WTC11 (cell line): ENCODE data around the gene MVP. TPM values are rescaled to one million over a fixed set of nuclear protein-coding genes. Genes with fewer than 3 reads are reported as not detected.
A peak's percentile ranks its signal among the peaks of the same experiment; 100 is the strongest.

Experiments used
- ATAC-seq: fragments of 200-7000 bp; cut with Tn5 transposase; 2 replicates; pipeline ENCODE4 v1.10.0; 2021; ENCODE audit warnings: mild to moderate bottlenecking, moderate library complexity
- CTCF ChIA-PET: fragments of 300-600 bp; sonication (Branson Sonifier 250); formaldehyde crosslinking; loops from one replicate; lab custom pipeline; 2021; ENCODE audit warnings: antibody characterized with exemption; lab: Charles Lee
- POLR2A ChIA-PET: fragments of 350-600 bp; sonication (Branson Sonifier 250); formaldehyde crosslinking; loops from one replicate; lab custom pipeline; 2021; ENCODE audit warnings: antibody characterized with exemption; lab: Charles Lee
- DNase-seq: peaks from one replicate; pipeline ENCODE4 v3.0.0; 2021; ENCODE audit warnings: low spot score
- H3K27ac Mint-ChIP-seq: 2 replicates; pipeline ENCODE4 v1.8.0; 2021; ENCODE audit warnings: mixed read lengths
- H3K27me3 Mint-ChIP-seq: 2 replicates; pipeline ENCODE4 v1.8.0; 2021; ENCODE audit warnings: low read depth, mild to moderate bottlenecking, moderate library complexity, mixed read lengths
- H3K36me3 Mint-ChIP-seq: 2 replicates; pipeline ENCODE4 v1.8.0; 2021; ENCODE audit warnings: mixed read lengths
- H3K4me1 Mint-ChIP-seq: 2 replicates; pipeline ENCODE4 v1.8.0; 2022; ENCODE audit warnings: mixed read lengths
- H3K4me3 Mint-ChIP-seq: 2 replicates; pipeline ENCODE4 v1.8.0; 2021; ENCODE audit warnings: mild to moderate bottlenecking, moderate library complexity, mixed read lengths
- H3K9me3 Mint-ChIP-seq: 2 replicates; pipeline ENCODE4 v1.8.0; 2021; ENCODE audit warnings: mixed read lengths
- AFF4 ChIP-seq: sonication (generic); formaldehyde crosslinking; IDR thresholded peaks from 2 replicates; pipeline ENCODE4 v1.8.1; 2023; ENCODE audit warnings: mild to moderate bottlenecking, missing genetic modification reagents, borderline replicate concordance
- ATF1 ChIP-seq: sonication (generic); formaldehyde crosslinking; IDR thresholded peaks from 2 replicates; pipeline ENCODE4 v1.8.1; 2023; ENCODE audit warnings: mild to moderate bottlenecking, moderate library complexity, missing genetic modification reagents
- ATF6 ChIP-seq: sonication (generic); formaldehyde crosslinking; IDR thresholded peaks from 2 replicates; pipeline ENCODE4 v1.8.1; 2023; ENCODE audit warnings: mild to moderate bottlenecking, missing genetic modification reagents
- GABPB1 ChIP-seq: sonication (generic); formaldehyde crosslinking; IDR thresholded peaks from 2 replicates; pipeline ENCODE4 v1.8.1; 2023; ENCODE audit warnings: mild to moderate bottlenecking, missing genetic modification reagents
- IRF2 ChIP-seq: sonication (generic); formaldehyde crosslinking; IDR thresholded peaks from 2 replicates; pipeline ENCODE4 v1.8.0; 2022; ENCODE audit warnings: low read depth, missing genetic modification reagents, borderline replicate concordance
- KAT7 ChIP-seq: sonication (generic); formaldehyde crosslinking; IDR thresholded peaks from 2 replicates; pipeline ENCODE4 v1.8.1; 2023; ENCODE audit warnings: missing genetic modification reagents, mild to moderate bottlenecking, borderline replicate concordance
- MLX ChIP-seq: sonication (generic); formaldehyde crosslinking; IDR thresholded peaks from 2 replicates; pipeline ENCODE4 v1.8.1; 2023; ENCODE audit warnings: mild to moderate bottlenecking, missing genetic modification reagents, moderate library complexity
- PREB ChIP-seq: sonication (generic); formaldehyde crosslinking; IDR thresholded peaks from 2 replicates; pipeline ENCODE4 v1.8.1; 2022; ENCODE audit warnings: mild to moderate bottlenecking, missing genetic modification reagents, moderate library complexity, borderline replicate concordance
- RELA ChIP-seq: sonication (generic); formaldehyde crosslinking; IDR thresholded peaks from 2 replicates; pipeline ENCODE4 v1.8.1; 2022; ENCODE audit warnings: missing genetic modification reagents, mild to moderate bottlenecking, borderline replicate concordance
- RORB ChIP-seq: fragments of 250-450 bp; sonication (Bioruptor Pico); IDR thresholded peaks from 2 replicates; pipeline ENCODE4 v1.9.0; 2021; ENCODE audit warnings: mild to moderate bottlenecking
- STAT6 ChIP-seq: sonication (generic); formaldehyde crosslinking; conservative IDR thresholded peaks from 2 replicates; pipeline ENCODE4 v1.8.1; 2023; ENCODE audit warnings: mild to moderate bottlenecking, low read depth, missing genetic modification reagents, moderate library complexity
- TP53 ChIP-seq: sonication (generic); formaldehyde crosslinking; IDR thresholded peaks from 2 replicates; pipeline ENCODE4 v1.8.1; 2023; ENCODE audit warnings: mild to moderate bottlenecking, missing genetic modification reagents
- ZBTB43 ChIP-seq: sonication (generic); formaldehyde crosslinking; IDR thresholded peaks from 2 replicates; pipeline ENCODE4 v1.8.1; 2023; ENCODE audit warnings: mild to moderate bottlenecking, missing genetic modification reagents
- ZNF121 ChIP-seq: sonication (generic); formaldehyde crosslinking; IDR thresholded peaks from 2 replicates; pipeline ENCODE4 v1.8.0; 2023; ENCODE audit warnings: missing genetic modification reagents
- ZNF138 ChIP-seq: sonication (generic); formaldehyde crosslinking; conservative IDR thresholded peaks from 2 replicates; pipeline ENCODE4 v1.8.1; 2022; ENCODE audit warnings: mild to moderate bottlenecking, moderate library complexity, missing genetic modification reagents
- ZNF396 ChIP-seq: fragments of 250-450 bp; sonication (Bioruptor Pico); IDR thresholded peaks from 2 replicates; pipeline ENCODE4 v1.8.0; 2021; ENCODE audit warnings: mild to moderate bottlenecking, moderate library complexity, borderline replicate concordance
- ZNF425 ChIP-seq: fragments of 250-450 bp; sonication (Bioruptor Pico); conservative IDR thresholded peaks from 2 replicates; pipeline ENCODE4 v1.9.0; 2021; ENCODE audit warnings: mild to moderate bottlenecking
- total RNA-seq: library from RNA; stranded (reverse); gene quantifications from 3 replicates; pipeline ENCODE4 v1.2.3, GENCODE V29; 2021

MVP gene
- total RNA-seq, 1 experiment from 2014 or later: 10.8 TPM

GRCh38 chr16:29819506-29819905, 756 bp upstream of the MVP start:
- no peaks in the 10 kb centered on the region for H3K9me3 Mint-ChIP-seq
- ChIA-PET CTCF (interaction anchor here (0.6 to 6.0 kb wide), 10 partner anchors 10 to 682 kb away, joined by 3 to 50 read pairs (median 4); partner anchors contain the start of gene TLCD3B), POLR2A (interaction anchor here (1.0 kb wide), 1 partner anchor 9 kb away, joined by 4 read pairs; no protein-coding TSS in a partner anchor)
- ATAC-seq (no peak), DNase-seq (no peak)
- H3K27me3 Mint-ChIP-seq: no peaks in the 10 kb centered on the region; the same call in 1 of the 2 replicates
- peaks cover 30% of the 10 kb centered on the region for H3K36me3 Mint-ChIP-seq
- peak overlapping the region; percentile 47 for H3K4me3 Mint-ChIP-seq
- H3K27ac Mint-ChIP-seq: peak overlapping the region; percentile 38
- H3K4me1 Mint-ChIP-seq: peaks cover 45% of the 10 kb centered on the region
- TF ChIP-seq STAT6: no peak
- TF ChIP-seq, all 79 proteins: peak for 0

- DNase-seq: no peak
- CTCF ChIA-PET: interaction anchor here (0.6 to 6.0 kb wide), 6 partner anchors 11 to 99 kb away, joined by 3 to 50 read pairs (median 6); no protein-coding TSS in a partner anchor
- POLR2A ChIA-PET: no interaction called here
- ATAC-seq: no peak
- H3K4me3 Mint-ChIP-seq: no peak overlapping the region
- H3K36me3 Mint-ChIP-seq: peaks cover 30% of the 10 kb centered on the region
- H3K27ac Mint-ChIP-seq: peak overlapping the region; percentile 45; the same call in 1 of the 2 replicates
- H3K4me1 Mint-ChIP-seq: peaks cover 46% of the 10 kb centered on the region
- H3K27me3 Mint-ChIP-seq: no peaks in the 10 kb centered on the region; the same call in 1 of the 2 replicates
- H3K9me3 Mint-ChIP-seq: no peaks in the 10 kb centered on the region
- TF ChIP-seq ZBTB43 (CRISPR knock-in tag) (no peak), GABPB1 (CRISPR knock-in tag) (no peak), RORB (CRISPR knock-in tag) (no peak), IRF2 (no peak), RELA (no peak), PREB (CRISPR knock-in tag) (no peak), ATF6 (CRISPR knock-in tag) (no peak), AFF4 (no peak), MLX (no peak), ATF1 (CRISPR knock-in tag) (no peak), ZNF425 (CRISPR knock-in tag) (no peak), ZNF138 (no peak), TP53 (CRISPR knock-in tag) (no peak), ZNF121 (CRISPR knock-in tag) (no peak), KAT7 (CRISPR knock-in tag) (no peak), ZNF396 (CRISPR knock-in tag) (no peak)
These were observed 724 bp downstream of the MVP start for GRCh38 chr16:29820730-29821642.
